Lung (tissue), 12 donors: ENCODE measurements around the gene CENPS. TPM values are rescaled to one million over a fixed set of nuclear protein-coding genes. Genes with fewer than 3 reads are reported as not detected.

Source experiments
- ATAC-seq: fragments of 200-7000 bp; cut with Tn5 transposase; one replicate; pipeline ENCODE4 v1.9.1; 2020; ENCODE audit warnings: moderate number of reproducible peaks; ENCODE audit not compliant: insufficient read depth, low FRiP score
- DNase-seq, 3 donors: peaks; one replicate each; pipeline ENCODE4 v3.0.0-alpha.2; 2013 to 2017
- H3K27ac ChIP-seq, 2 donors: one replicate each; pipeline ENCODE4 v1.5.1; 2013; ENCODE audit warnings: mild to moderate bottlenecking in 2 of 2, moderate library complexity in 2 of 2, control low read depth in 1 of 2, inconsistent platforms in 1 of 2, low read depth in 1 of 2, low read length in 1 of 2
- H3K27me3 ChIP-seq, 3 donors: one replicate each; pipeline ENCODE4 v1.5.1; 2013; ENCODE audit warnings: low read length in 2 of 3; ENCODE audit not compliant: control insufficient read depth in 3 of 3, insufficient read depth in 3 of 3
- H3K36me3 ChIP-seq, 4 donors: one replicate each; pipeline ENCODE4 v1.5.1; 2013; ENCODE audit warnings: low read length in 4 of 4, mild to moderate bottlenecking in 1 of 4, moderate library complexity in 1 of 4; ENCODE audit not compliant: control insufficient read depth in 4 of 4, insufficient read depth in 4 of 4
- H3K4me1 ChIP-seq, 5 donors: one replicate each; pipeline ENCODE4 v1.5.1; 2013; ENCODE audit warnings: low read length in 5 of 5, mild to moderate bottlenecking in 2 of 5, moderate library complexity in 1 of 5; ENCODE audit not compliant: control insufficient read depth in 5 of 5, insufficient read depth in 5 of 5
- H3K4me3 ChIP-seq: one replicate; pipeline ENCODE4 v1.5.1; 2013; ENCODE audit warnings: mild to moderate bottlenecking, control low read depth, moderate library complexity
- H3K9ac ChIP-seq, 2 donors: one replicate each; pipeline ENCODE4 v1.5.1; 2013; ENCODE audit warnings: low read length in 2 of 2, control low read depth in 1 of 2; ENCODE audit not compliant: insufficient read depth in 1 of 2
- H3K9me3 ChIP-seq, 4 donors: one replicate each; pipeline ENCODE4 v1.5.1; 2013; ENCODE audit warnings: low read length in 3 of 4, mild to moderate bottlenecking in 1 of 4, moderate library complexity in 1 of 4; ENCODE audit not compliant: control insufficient read depth in 4 of 4, insufficient read depth in 3 of 4
- CTCF ChIP-seq: IDR thresholded peaks from 2 replicates; pipeline ENCODE4 v1.5.1; 2012; ENCODE audit warnings: mild to moderate bottlenecking; ENCODE audit errors: control extremely low read depth, extremely low read depth
- WGBS, 2 donors: extraction: QIAGEN DNeasy Blood & Tissue Kit; methylation state at CpG; one replicate each; pipeline ENCODE4 v1.1.7; 2013; 5-methylcytosine and 5-hydroxymethylcytosine counted together
- polyA plus RNA-seq, 2 donors: library from polyadenylated mRNA; stranded (reverse); fragments of 200-250 nt; gene quantifications; one replicate each; pipeline ENCODE4 v1.2.1, GENCODE V29; 2013
- total RNA-seq, 2 donors: library from RNA; depleted of rRNA in 1 of 2; stranded (reverse); fragments of >200 nt in 1 of 2; gene quantifications; one replicate each; pipeline ENCODE4 v1.2.1, GENCODE V29; 2014 to 2021
- donor health status: control.
- donor health status: control.
- donor health status: Bipolar disorder and iron deficiency.
- donor health status: healthy.
- donor health status: DM: yes; HTN: yes; CAD: no.

Gene CENPS
- total and polyA plus RNA-seq, 4 donors: 12.5 to 21.0 (median 17.5) TPM

- Histone ChIP-seq H3K9ac (peak within 1 kb of the TSS; percentile 63 to 78), H3K36me3 (peaks cover 0 to 3% (median 1%) of the 10 kb centered on the region in 4 donors), H3K4me1 (peaks cover 2 to 18% (median 7%) of the 10 kb centered on the region in 5 donors), H3K27ac (peak within 1 kb of the TSS; percentile 48 to 68), H3K4me3 (peak within 1 kb of the TSS; percentile 84), H3K9me3 (no peaks in the 10 kb centered on the region), H3K27me3 (no peaks in the 10 kb centered on the region)
- DNase-seq (peak; percentile 89 to 91 (median 90)), ATAC-seq (peak; percentile 89)
- TF ChIP-seq CTCF: no peak
- WGBS, 2 donors: 12 to 13% methylated on average over 44 to 50 of the region's 50 CpGs
These were observed 44.6 kb downstream of the CENPS start, which contains the start of gene PEX14 for GRCh38 chr1:10474613-10475507. Gene PEX14, plus strand, starts transcription at chr1:10474950. Its CDS starts 17 bp downstream, at chr1:10474967.

- Histone ChIP-seq H3K4me3 (peak overlapping the region; percentile 84), H3K36me3 (peaks cover 0 to 3% (median 0%) of the 10 kb centered on the region in 4 donors), H3K27ac (peak overlapping the region; percentile 47 to 68), H3K9me3 (no peaks in the 10 kb centered on the region), H3K4me1 (peaks cover 2 to 18% (median 7%) of the 10 kb centered on the region in 5 donors), H3K27me3 (no peaks in the 10 kb centered on the region), H3K9ac (peak overlapping the region; percentile 63 to 78)
- WGBS, 2 donors: 1 to 3% methylated on average over 13 of the region's 13 CpGs
- TF ChIP-seq CTCF: no peak
- DNase-seq (no peak), ATAC-seq (no peak)
These were observed 45.3 kb downstream of the CENPS start for GRCh38 chr1:10475510-10475909.

GRCh38 chr1:10479296-10479695 is 49.1 kb downstream of the CENPS start:
- Histone ChIP-seq H3K27me3 (no peaks in the 10 kb centered on the region), H3K36me3 (peaks cover 0 to 3% (median 0%) of the 10 kb centered on the region in 4 donors), H3K9ac (no peak overlapping the region), H3K4me1 (peaks cover 0 to 9% (median 5%) of the 10 kb centered on the region in 5 donors), H3K27ac (no peak overlapping the region), H3K9me3 (no peaks in the 10 kb centered on the region), H3K4me3 (no peak overlapping the region)
- ATAC-seq: no peak
- no peak for TF ChIP-seq CTCF
- 61 to 76% methylated on average over 8 of the region's 8 CpGs for WGBS, 2 donors
- DNase-seq: no peak
